PC-9 (cell line): ENCODE data around the gene TMEM18.

Source experiments
- EZH2 ChIP-seq: fragments of 200-600 bp; sonication (generic); IDR thresholded peaks from 2 replicates; pipeline ENCODE4 v1.8.0; 2017; ENCODE audit warnings: antibody characterized with exemption, low read depth
- TF ChIP-seq, protein P1 (sequence below): fragments of 200-600 bp; sonication (generic); conservative IDR thresholded peaks from 2 replicates; pipeline ENCODE4 v1.6.1; 2017; ENCODE audit warnings: mixed run types, antibody characterized with exemption, mild to moderate bottlenecking, moderate library complexity

DNA sequence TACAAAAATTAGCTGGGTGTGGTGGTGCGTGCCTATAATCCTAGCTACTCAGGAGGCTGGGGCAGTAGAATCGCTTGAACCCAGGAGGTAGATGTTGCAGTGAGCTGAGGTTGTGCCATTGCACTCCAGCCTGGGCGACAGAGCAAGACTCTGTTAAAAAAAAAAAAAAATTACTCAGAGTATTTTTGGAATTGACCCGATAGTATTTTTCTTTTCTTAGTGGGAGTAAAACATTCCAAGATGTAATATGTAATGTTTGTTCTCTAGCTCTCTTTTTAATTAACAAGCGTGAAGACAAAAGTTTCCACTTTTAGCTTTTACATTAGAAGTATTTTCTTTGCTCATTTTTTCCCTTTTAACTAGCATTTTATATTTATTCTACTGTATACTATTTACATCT lies 12.0 kb upstream of the TMEM18 start:
- TF ChIP-seq, protein P1, sequence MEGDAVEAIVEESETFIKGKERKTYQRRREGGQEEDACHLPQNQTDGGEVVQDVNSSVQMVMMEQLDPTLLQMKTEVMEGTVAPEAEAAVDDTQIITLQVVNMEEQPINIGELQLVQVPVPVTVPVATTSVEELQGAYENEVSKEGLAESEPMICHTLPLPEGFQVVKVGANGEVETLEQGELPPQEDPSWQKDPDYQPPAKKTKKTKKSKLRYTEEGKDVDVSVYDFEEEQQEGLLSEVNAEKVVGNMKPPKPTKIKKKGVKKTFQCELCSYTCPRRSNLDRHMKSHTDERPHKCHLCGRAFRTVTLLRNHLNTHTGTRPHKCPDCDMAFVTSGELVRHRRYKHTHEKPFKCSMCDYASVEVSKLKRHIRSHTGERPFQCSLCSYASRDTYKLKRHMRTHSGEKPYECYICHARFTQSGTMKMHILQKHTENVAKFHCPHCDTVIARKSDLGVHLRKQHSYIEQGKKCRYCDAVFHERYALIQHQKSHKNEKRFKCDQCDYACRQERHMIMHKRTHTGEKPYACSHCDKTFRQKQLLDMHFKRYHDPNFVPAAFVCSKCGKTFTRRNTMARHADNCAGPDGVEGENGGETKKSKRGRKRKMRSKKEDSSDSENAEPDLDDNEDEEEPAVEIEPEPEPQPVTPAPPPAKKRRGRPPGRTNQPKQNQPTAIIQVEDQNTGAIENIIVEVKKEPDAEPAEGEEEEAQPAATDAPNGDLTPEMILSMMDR: no peak
- TF ChIP-seq EZH2: no peak
